Tibial artery (tissue), 4 donors: ENCODE data around the gene CCR6.

Source experiments
- DNase-seq, 2 donors: peaks; one replicate each; pipeline ENCODE4 v3.0.0-alpha.2; 2019
- H3K27ac ChIP-seq, 2 donors: fragments of 200-600 bp; sonication (generic) in 1 of 2; 1 replicate in 1 of 2; 2 replicates in 1 of 2; pipeline ENCODE4 v1.5.1; 2018 to 2019; ENCODE audit warnings: mild to moderate bottlenecking in 1 of 2
- H3K27me3 ChIP-seq, 2 donors: fragments of 200-600 bp; sonication (generic) in 1 of 2; one replicate each; pipeline versions ENCODE4 v1.5.1 to v1.6.0; 2016 to 2019
- H3K36me3 ChIP-seq, 3 donors: fragments of 200-600 bp; sonication (generic) in 2 of 3; one replicate each; pipeline ENCODE4 v1.5.1; 2016 to 2019; ENCODE audit warnings: mild to moderate bottlenecking in 2 of 3
- H3K4me1 ChIP-seq, 4 donors: fragments of 200-600 bp; sonication (generic) in 2 of 4; 1 replicate in 3 of 4; 2 replicates in 1 of 4; pipeline ENCODE4 v1.5.1; 2016 to 2019
- H3K4me3 ChIP-seq, 2 donors: fragments of 200-600 bp; sonication (generic) in 1 of 2; 1 replicate in 1 of 2; 2 replicates in 1 of 2; pipeline ENCODE4 v1.5.1; 2018 to 2019; ENCODE audit warnings: mild to moderate bottlenecking in 2 of 2
- H3K9me3 ChIP-seq, 3 donors: fragments of 200-600 bp; sonication (generic) in 1 of 3; one replicate each; pipeline ENCODE4 v1.5.1; 2016 to 2019
- intact Hi-C: fragments of 100-400 bp; cut with DNase I; formaldehyde crosslinking; loops from one replicate; pipeline ENCODE4 v1.15.0; 2023; ENCODE audit warnings: low total_unique reads
- TF ChIP-seq, protein P1 (sequence below), 2 experiments: fragments of 200-600 bp in 1 of 2; fragments of 450-650 bp in 1 of 2; IDR thresholded peaks; one replicate each; pipeline ENCODE4 v1.5.1; 2017 to 2019; ENCODE audit warnings: antibody characterized with exemption in 2 of 2, mild to moderate bottlenecking in 1 of 2, moderate library complexity in 1 of 2

The CCR6 gene

GRCh38 chr6:167122041-167122826 lies 662 bp upstream of the CCR6 start:
- Histone ChIP-seq H3K9me3 (no peaks in the 10 kb centered on the region), H3K36me3 (no peaks in the 10 kb centered on the region), H3K27ac (no peak overlapping the region), H3K4me3 (no peak overlapping the region), H3K4me1 (no peaks in the 10 kb centered on the region), H3K27me3 (peaks cover 0 to 19% of the 10 kb centered on the region in 2 donors)
- DNase-seq, result no peak
- TF ChIP-seq, protein P1, sequence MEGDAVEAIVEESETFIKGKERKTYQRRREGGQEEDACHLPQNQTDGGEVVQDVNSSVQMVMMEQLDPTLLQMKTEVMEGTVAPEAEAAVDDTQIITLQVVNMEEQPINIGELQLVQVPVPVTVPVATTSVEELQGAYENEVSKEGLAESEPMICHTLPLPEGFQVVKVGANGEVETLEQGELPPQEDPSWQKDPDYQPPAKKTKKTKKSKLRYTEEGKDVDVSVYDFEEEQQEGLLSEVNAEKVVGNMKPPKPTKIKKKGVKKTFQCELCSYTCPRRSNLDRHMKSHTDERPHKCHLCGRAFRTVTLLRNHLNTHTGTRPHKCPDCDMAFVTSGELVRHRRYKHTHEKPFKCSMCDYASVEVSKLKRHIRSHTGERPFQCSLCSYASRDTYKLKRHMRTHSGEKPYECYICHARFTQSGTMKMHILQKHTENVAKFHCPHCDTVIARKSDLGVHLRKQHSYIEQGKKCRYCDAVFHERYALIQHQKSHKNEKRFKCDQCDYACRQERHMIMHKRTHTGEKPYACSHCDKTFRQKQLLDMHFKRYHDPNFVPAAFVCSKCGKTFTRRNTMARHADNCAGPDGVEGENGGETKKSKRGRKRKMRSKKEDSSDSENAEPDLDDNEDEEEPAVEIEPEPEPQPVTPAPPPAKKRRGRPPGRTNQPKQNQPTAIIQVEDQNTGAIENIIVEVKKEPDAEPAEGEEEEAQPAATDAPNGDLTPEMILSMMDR (IDR thresholded peaks at IDR 0.05), result no peak
- intact Hi-C loops, result no loop called here

GRCh38 chr6:167124753-167125152 lies 1.9 kb downstream of the CCR6 start:
- H3K9me3 ChIP-seq, result no peaks in the 10 kb centered on the region
- intact Hi-C loops, result no loop called here
- H3K36me3 ChIP-seq, result no peaks in the 10 kb centered on the region
- no peak overlapping the region for H3K4me3 ChIP-seq
- H3K4me1 ChIP-seq, result no peaks in the 10 kb centered on the region
- TF ChIP-seq, protein P1 (IDR thresholded peaks at IDR 0.05), result no peak
- H3K27ac ChIP-seq, result no peak overlapping the region
- no peak for DNase-seq
- peaks cover 0 to 10% of the 10 kb centered on the region in 2 donors for H3K27me3 ChIP-seq

GRCh38 chr6:167125410-167125809 lies 2.5 kb downstream of the CCR6 start:
- Histone ChIP-seq H3K27ac (no peak overlapping the region), H3K27me3 (peaks cover 0 to 7% of the 10 kb centered on the region in 2 donors), H3K4me3 (no peak overlapping the region), H3K36me3 (no peaks in the 10 kb centered on the region), H3K9me3 (no peaks in the 10 kb centered on the region), H3K4me1 (no peaks in the 10 kb centered on the region)
- no peak for DNase-seq
- intact Hi-C loops, result no loop called here
- TF ChIP-seq, protein P1 (IDR thresholded peaks at IDR 0.05), result no peak

- TF ChIP-seq, protein P1 (IDR thresholded peaks at IDR 0.05), result no peak
These were observed 3.0 kb downstream of the CCR6 start for GRCh38 chr6:167125855-167126349.

GRCh38 chr6:167127785-167128531 lies 5.1 kb downstream of the CCR6 start:
- H3K9me3 ChIP-seq, result no peaks in the 10 kb centered on the region
- H3K27me3 ChIP-seq, result no peaks in the 10 kb centered on the region
- intact Hi-C loops, result no loop called here
- TF ChIP-seq, protein P1 (IDR thresholded peaks at IDR 0.05), result no peak
- no peak for DNase-seq
- H3K4me3 ChIP-seq, result no peak overlapping the region
- no peak overlapping the region for H3K27ac ChIP-seq
- no peaks in the 10 kb centered on the region for H3K4me1 ChIP-seq
- no peaks in the 10 kb centered on the region for H3K36me3 ChIP-seq

More at GRCh38 chr6:167125855-167126349, 3.0 kb downstream of the CCR6 start:
- no peaks in the 10 kb centered on the region for H3K4me1 ChIP-seq
- intact Hi-C loops, result no loop called here
- H3K9me3 ChIP-seq, result no peaks in the 10 kb centered on the region
- H3K27me3 ChIP-seq, result peaks cover 0 to 7% of the 10 kb centered on the region in 2 donors
- no peaks in the 10 kb centered on the region for H3K36me3 ChIP-seq
- DNase-seq, result no peak
- H3K4me3 ChIP-seq, result no peak overlapping the region
- no peak overlapping the region for H3K27ac ChIP-seq
